ENCODE data around the gene PTPN3. TPM values are rescaled to one million over a fixed set of nuclear protein-coding genes. Genes with fewer than 3 reads are reported as not detected.

Gene PTPN3
- total and polyA plus RNA-seq, 2 experiments from 2014 or later = 1.4 to 2.6 TPM

DNA sequence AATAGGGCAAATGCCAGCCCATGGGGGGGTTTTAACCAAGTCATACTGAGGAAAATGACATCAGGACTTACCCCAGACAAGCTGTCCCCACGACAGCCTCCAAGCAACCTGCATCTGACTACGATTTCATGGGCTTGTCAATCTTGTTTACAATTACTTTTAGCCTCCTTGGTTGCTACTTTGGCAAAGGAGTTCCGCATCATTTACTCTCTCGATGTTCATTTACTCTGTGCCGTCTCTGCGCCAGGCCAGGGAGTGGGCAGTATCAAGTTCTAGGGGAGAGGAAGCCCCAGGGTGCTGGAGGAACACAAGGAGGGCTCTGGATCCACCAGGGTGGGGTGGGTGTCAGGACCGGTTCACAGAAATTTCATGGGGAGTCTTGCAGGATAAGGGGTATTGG is 23.9 kb downstream of the PTPN3 start:
- Mint-ChIP-seq H3K36me3 (ENCODE audit: low read depth) (no peaks in the 10 kb centered on the region), H3K27ac (no peak overlapping the region), H3K4me1 (peaks cover 14% of the 10 kb centered on the region), H3K9me3 (no peaks in the 10 kb centered on the region), H3K27me3 (ENCODE audit: insufficient read depth, low read depth, poor library complexity) (peaks cover 6% of the 10 kb centered on the region), H3K4me3 (no peak overlapping the region)
- no peaks in the 10 kb centered on the region for H3K79me2 ChIP-seq (replicated peaks; ENCODE audit: insufficient read depth)
- H3K4me3 ChIP-seq = no peak overlapping the region
- H3F3A ChIP-seq (replicated peaks; ENCODE audit: low read depth) = no peaks in the 10 kb centered on the region
- no peak overlapping the region for H2AFZ ChIP-seq
- no peaks in the 10 kb centered on the region for H3K4me1 ChIP-seq (ENCODE audit: insufficient read depth)
- no peak for ATAC-seq
- no peak overlapping the region for H3K27ac ChIP-seq (ENCODE audit: low read depth)
- H4K20me1 ChIP-seq (replicated peaks; ENCODE audit: insufficient read depth) = no peaks in the 10 kb centered on the region
- H3K4me2 ChIP-seq = no peak overlapping the region
- no peaks in the 10 kb centered on the region for H3K9me2 ChIP-seq (ENCODE audit: insufficient read depth)
- H3K27me3 ChIP-seq (ENCODE audit: insufficient read depth) = no peaks in the 10 kb centered on the region
- no peak for DNase-seq (ENCODE audit: low spot score)
- TF ChIP-seq EZH2 (IDR thresholded peaks at IDR 0.05; ENCODE audit: low read depth, unreplicated experiment) = no peak
- TF ChIP-seq, protein P1, sequence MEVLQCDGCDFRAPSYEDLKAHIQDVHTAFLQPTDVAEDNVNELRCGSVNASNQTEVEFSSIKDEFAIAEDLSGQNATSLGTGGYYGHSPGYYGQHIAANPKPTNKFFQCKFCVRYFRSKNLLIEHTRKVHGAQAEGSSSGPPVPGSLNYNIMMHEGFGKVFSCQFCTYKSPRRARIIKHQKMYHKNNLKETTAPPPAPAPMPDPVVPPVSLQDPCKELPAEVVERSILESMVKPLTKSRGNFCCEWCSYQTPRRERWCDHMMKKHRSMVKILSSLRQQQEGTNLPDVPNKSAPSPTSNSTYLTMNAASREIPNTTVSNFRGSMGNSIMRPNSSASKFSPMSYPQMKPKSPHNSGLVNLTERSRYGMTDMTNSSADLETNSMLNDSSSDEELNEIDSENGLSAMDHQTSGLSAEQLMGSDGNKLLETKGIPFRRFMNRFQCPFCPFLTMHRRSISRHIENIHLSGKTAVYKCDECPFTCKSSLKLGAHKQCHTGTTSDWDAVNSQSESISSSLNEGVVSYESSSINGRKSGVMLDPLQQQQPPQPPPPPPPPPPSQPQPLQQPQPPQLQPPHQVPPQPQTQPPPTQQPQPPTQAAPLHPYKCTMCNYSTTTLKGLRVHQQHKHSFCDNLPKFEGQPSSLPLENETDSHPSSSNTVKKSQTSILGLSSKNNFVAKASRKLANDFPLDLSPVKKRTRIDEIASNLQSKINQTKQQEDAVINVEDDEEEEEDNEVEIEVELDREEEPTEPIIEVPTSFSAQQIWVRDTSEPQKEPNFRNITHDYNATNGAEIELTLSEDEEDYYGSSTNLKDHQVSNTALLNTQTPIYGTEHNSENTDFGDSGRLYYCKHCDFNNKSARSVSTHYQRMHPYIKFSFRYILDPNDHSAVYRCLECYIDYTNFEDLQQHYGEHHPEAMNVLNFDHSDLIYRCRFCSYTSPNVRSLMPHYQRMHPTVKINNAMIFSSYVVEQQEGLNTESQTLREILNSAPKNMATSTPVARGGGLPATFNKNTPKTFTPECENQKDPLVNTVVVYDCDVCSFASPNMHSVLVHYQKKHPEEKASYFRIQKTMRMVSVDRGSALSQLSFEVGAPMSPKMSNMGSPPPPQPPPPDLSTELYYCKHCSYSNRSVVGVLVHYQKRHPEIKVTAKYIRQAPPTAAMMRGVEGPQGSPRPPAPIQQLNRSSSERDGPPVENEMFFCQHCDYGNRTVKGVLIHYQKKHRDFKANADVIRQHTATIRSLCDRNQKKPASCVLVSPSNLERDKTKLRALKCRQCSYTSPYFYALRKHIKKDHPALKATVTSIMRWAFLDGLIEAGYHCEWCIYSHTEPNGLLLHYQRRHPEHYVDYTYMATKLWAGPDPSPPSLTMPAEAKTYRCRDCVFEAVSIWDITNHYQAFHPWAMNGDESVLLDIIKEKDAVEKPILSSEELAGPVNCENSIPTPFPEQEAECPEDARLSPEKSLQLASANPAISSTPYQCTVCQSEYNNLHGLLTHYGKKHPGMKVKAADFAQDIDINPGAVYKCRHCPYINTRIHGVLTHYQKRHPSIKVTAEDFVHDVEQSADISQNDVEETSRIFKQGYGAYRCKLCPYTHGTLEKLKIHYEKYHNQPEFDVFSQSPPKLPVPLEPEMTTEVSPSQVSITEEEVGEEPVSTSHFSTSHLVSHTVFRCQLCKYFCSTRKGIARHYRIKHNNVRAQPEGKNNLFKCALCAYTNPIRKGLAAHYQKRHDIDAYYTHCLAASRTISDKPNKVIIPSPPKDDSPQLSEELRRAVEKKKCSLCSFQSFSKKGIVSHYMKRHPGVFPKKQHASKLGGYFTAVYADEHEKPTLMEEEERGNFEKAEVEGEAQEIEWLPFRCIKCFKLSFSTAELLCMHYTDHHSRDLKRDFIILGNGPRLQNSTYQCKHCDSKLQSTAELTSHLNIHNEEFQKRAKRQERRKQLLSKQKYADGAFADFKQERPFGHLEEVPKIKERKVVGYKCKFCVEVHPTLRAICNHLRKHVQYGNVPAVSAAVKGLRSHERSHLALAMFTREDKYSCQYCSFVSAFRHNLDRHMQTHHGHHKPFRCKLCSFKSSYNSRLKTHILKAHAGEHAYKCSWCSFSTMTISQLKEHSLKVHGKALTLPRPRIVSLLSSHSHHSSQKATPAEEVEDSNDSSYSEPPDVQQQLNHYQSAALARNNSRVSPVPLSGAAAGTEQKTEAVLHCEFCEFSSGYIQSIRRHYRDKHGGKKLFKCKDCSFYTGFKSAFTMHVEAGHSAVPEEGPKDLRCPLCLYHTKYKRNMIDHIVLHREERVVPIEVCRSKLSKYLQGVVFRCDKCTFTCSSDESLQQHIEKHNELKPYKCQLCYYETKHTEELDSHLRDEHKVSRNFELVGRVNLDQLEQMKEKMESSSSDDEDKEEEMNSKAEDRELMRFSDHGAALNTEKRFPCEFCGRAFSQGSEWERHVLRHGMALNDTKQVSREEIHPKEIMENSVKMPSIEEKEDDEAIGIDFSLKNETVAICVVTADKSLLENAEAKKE (CRISPR knock-in tag; IDR thresholded peaks at IDR 0.05) = no peak
- TF ChIP-seq ZNF114 (CRISPR knock-in tag; IDR thresholded peaks at IDR 0.05) = no peak
- TF ChIP-seq, protein P2, sequence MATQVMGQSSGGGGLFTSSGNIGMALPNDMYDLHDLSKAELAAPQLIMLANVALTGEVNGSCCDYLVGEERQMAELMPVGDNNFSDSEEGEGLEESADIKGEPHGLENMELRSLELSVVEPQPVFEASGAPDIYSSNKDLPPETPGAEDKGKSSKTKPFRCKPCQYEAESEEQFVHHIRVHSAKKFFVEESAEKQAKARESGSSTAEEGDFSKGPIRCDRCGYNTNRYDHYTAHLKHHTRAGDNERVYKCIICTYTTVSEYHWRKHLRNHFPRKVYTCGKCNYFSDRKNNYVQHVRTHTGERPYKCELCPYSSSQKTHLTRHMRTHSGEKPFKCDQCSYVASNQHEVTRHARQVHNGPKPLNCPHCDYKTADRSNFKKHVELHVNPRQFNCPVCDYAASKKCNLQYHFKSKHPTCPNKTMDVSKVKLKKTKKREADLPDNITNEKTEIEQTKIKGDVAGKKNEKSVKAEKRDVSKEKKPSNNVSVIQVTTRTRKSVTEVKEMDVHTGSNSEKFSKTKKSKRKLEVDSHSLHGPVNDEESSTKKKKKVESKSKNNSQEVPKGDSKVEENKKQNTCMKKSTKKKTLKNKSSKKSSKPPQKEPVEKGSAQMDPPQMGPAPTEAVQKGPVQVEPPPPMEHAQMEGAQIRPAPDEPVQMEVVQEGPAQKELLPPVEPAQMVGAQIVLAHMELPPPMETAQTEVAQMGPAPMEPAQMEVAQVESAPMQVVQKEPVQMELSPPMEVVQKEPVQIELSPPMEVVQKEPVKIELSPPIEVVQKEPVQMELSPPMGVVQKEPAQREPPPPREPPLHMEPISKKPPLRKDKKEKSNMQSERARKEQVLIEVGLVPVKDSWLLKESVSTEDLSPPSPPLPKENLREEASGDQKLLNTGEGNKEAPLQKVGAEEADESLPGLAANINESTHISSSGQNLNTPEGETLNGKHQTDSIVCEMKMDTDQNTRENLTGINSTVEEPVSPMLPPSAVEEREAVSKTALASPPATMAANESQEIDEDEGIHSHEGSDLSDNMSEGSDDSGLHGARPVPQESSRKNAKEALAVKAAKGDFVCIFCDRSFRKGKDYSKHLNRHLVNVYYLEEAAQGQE (IDR thresholded peaks at IDR 0.05; ENCODE audit: unreplicated experiment) = no peak
- no peak for TF ChIP-seq ZNF331 (CRISPR knock-in tag; IDR thresholded peaks at IDR 0.05; ENCODE audit: low read depth)
- TF ChIP-seq POLR2AphosphoS5 (IDR thresholded peaks at IDR 0.05; ENCODE audit: low read depth) = no peak
- TF ChIP-seq, protein P3, sequence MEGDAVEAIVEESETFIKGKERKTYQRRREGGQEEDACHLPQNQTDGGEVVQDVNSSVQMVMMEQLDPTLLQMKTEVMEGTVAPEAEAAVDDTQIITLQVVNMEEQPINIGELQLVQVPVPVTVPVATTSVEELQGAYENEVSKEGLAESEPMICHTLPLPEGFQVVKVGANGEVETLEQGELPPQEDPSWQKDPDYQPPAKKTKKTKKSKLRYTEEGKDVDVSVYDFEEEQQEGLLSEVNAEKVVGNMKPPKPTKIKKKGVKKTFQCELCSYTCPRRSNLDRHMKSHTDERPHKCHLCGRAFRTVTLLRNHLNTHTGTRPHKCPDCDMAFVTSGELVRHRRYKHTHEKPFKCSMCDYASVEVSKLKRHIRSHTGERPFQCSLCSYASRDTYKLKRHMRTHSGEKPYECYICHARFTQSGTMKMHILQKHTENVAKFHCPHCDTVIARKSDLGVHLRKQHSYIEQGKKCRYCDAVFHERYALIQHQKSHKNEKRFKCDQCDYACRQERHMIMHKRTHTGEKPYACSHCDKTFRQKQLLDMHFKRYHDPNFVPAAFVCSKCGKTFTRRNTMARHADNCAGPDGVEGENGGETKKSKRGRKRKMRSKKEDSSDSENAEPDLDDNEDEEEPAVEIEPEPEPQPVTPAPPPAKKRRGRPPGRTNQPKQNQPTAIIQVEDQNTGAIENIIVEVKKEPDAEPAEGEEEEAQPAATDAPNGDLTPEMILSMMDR (conservative IDR thresholded peaks at IDR 0.05; ENCODE audit: low read depth in 2 of 2) = no peak
- TF ChIP-seq, protein P4, sequence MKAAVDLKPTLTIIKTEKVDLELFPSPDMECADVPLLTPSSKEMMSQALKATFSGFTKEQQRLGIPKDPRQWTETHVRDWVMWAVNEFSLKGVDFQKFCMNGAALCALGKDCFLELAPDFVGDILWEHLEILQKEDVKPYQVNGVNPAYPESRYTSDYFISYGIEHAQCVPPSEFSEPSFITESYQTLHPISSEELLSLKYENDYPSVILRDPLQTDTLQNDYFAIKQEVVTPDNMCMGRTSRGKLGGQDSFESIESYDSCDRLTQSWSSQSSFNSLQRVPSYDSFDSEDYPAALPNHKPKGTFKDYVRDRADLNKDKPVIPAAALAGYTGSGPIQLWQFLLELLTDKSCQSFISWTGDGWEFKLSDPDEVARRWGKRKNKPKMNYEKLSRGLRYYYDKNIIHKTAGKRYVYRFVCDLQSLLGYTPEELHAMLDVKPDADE (IDR thresholded peaks at IDR 0.05) = no peak
- TF ChIP-seq STAT1 (IDR thresholded peaks at IDR 0.05; ENCODE audit: unreplicated experiment) = no peak
- no peak for TF ChIP-seq JUNB (IDR thresholded peaks at IDR 0.05; ENCODE audit: unreplicated experiment)
- TF ChIP-seq CREB1 (CRISPR knock-in tag; IDR thresholded peaks at IDR 0.05; ENCODE audit: low read depth) = no peak
- H3K36me3 ChIP-seq (ENCODE audit: insufficient read depth) = no peaks in the 10 kb centered on the region
